ENCODE results near the gene OVOL1.
"Not testable (repeated sequence)": the region's sequence is repeated elsewhere in the genome, so short reads cannot be mapped to it uniquely, and the experiment has no call there.

- TF ChIP-seq CTCF (conservative IDR thresholded peaks at IDR 0.05; ENCODE audit: low read length); EZH2phosphoT487 (IDR thresholded peaks at IDR 0.05; ENCODE audit: borderline replicate concordance, low read depth, low read length): not testable (repeated sequence)
Measured at GRCh38 chr11:65762816-65763215, 24.0 kb upstream of the OVOL1 start.

Data from OCI-LY7 (cell line).